ENCODE results near the gene CDKN3.
A peak's percentile ranks its signal among the peaks of the same experiment; 100 is the strongest.
"Not testable (repeated sequence)": the region's sequence is repeated elsewhere in the genome, so short reads cannot be mapped to it uniquely, and the experiment has no call there.

The CDKN3 gene

DNA sequence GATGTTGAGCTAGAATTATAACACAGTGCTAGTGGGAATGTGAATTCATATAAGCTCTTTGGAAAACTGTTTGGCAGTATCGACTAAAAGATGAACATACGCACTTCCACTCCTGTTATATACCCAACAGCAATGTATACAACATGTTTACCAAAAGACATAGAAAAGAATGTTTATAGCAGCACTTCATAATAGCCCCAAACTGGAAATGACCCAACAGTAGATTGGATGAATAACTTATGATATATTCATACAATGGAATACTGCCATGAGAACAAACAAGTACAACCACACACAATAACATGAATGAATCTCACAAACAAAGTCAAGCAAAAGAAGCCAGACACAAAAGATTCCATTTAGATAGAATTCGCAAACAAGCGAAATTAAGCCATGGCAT lies 28.5 kb upstream of the CDKN3 start:
- no peak for DNase-seq (ENCODE audit: low read depth)
- no peak overlapping the region for H3K4me3 ChIP-seq (ENCODE audit: low read depth, low read length)

DNA sequence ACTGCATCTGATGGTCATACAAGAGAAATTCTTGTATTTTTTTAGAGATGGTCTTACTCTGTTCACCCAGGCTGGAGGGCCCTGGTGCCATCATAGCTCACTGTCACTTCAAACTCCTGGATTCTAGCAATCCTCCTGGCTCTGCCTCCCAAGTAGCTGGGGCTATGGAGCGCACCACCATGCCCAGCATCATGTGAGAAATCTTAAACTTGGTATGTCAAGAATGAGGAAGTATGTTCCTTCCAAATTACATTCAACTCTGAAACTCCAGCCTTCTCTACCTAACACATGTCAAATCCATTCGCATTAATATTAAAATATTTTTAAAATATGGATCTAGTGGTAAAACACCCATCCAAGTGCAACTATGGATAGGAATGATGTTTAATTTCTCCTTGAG lies 27.5 kb upstream of the CDKN3 start:
- no peak overlapping the region for H3K4me3 ChIP-seq (ENCODE audit: low read depth, low read length)
- no peak for DNase-seq (ENCODE audit: low read depth)

- no peak for DNase-seq (ENCODE audit: low read depth)
- no peak overlapping the region for H3K4me3 ChIP-seq (ENCODE audit: low read depth, low read length)
These were observed 26.2 kb upstream of the CDKN3 start for GRCh38 chr14:54370323-54371198.

DNA sequence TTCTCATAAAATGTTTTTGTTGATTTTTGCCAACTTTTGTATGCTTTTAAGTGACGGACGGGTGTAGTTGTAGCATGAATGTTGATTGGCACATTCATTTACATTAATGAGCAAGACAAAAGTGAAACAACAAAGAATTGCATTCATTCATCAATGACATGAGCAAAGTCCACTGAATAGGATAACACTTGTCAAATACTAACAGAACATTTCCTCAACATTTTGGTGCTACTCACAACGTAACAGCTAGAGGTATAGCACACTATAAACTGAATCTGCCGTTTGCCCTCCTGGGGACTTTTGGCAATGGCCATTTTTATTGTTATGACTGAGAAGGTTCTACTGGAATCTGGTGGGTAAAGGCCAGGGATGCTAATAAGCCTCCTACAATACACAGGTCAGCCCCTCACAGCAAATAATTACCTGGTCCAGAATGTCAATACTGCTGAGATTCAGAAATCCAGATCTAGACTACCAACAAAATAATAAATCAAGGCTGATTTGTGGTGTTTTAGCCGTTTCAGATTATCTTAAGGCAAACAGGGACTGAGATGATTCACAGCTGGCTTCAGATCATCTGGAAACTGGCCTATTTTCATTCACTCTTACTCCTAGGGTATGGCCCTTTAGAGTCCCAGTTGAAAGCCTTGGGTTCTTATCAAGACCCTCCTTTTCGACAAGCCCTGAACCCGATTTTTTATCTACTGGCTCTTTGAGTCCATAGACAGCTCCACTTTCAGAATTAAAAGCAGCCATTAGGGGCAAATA lies 22.5 kb upstream of the CDKN3 start:
- DNase-seq (ENCODE audit: low read depth) = no peak
- no peak overlapping the region for H3K4me3 ChIP-seq (ENCODE audit: low read depth, low read length)

DNA sequence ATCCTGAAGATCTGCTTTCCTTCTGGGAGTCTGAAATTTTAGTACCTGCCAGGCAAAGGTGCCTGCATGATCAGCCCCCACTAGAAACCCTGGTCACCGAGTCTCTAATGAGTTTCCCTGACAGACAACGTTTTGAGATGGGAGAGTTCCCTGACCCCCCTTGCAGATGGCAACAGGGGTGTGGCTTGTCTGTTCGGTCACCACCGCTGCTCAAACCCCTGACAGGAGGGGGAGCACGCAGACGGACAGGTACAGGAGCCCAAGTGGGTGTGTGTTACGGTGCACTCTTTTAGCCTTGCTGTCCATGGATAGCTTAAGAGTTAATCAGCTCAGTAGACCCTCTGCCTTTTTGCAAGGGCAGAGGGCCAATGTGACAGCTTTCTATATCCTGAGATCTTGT lies 19.3 kb upstream of the CDKN3 start:
- H3K4me3 ChIP-seq (ENCODE audit: low read depth, low read length) = no peak overlapping the region
- DNase-seq (ENCODE audit: low read depth) = no peak

DNA sequence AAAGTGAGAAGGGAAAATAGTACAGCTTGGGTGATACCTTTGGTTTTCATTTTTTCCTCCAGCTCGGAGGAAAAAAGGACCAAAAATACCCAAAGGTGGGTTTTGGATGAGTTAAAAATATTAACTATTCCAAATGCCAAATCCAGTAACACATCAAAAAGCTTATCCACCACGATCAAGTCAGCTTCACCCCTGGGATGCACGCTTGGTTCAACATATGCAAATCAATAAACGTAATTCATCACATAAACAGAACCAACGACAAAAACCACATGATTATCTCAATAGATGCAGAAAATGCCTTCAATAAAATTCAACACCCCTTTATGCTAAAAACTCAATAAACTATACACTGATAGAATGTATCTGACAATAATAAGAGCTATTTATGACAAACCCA lies 17.9 kb upstream of the CDKN3 start:
- DNase-seq (ENCODE audit: low read depth); H3K4me3 ChIP-seq (ENCODE audit: low read depth, low read length): not testable (repeated sequence)

DNA sequence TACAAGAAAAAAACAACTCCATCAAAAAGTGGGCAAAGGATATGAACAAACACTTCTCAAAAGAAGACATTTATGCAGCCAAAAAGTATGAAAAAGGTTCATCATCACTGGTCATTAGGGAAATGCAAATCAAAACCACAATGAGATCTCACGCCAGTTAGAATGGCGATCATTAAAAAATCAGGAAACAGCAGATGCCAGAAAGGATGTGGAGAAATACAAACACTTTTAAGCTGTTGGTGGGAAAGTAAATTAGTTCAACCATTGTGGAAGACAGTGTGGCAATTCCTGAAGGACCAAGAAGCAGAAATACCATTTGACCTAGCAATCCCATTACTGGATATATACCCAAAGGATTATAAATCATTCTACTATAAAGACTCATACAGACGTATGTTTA lies 16.2 kb upstream of the CDKN3 start:
- not testable (repeated sequence) for H3K4me3 ChIP-seq (ENCODE audit: low read depth, low read length); DNase-seq (ENCODE audit: low read depth)

DNA sequence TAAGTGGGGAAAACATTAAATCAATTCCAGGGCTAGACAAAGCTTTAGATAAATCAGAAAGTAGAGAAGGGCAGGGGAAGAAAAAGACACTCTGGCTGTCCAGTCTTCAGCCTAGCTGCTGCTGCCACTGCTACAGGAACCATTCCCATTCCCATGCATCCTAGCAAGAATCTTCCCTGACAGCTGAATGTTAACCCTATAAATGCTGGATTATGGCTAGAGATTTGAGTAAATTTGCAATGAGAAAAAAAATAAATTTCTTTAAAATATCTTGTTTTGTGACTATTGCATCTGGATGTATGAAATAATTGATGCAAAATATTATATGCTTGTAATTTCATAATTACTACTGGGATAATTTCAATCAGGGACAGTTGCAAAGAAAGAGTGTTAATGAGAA lies 15.0 kb upstream of the CDKN3 start:
- DNase-seq (ENCODE audit: low read depth) = no peak
- H3K4me3 ChIP-seq (ENCODE audit: low read depth, low read length) = no peak overlapping the region

DNA sequence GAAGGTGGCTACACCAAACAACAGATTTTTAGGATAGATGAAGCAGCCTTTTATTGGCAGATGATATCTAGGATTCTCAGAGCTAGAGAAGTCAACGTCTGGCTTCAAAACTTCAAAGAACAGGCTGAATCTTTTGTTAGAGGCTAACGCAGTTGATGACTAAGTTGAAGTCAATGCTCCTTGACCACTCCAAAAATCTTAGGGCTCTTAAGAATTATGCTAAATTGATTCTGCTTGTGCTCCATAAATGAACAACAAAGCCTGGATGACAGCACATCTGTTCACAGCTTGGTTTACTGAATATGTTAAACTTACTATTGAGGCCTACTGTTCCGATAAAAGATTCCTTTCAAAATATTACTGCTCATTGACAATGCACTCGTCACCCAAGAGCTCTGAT lies 13.0 kb upstream of the CDKN3 start:
- H3K4me3 ChIP-seq (ENCODE audit: low read depth, low read length) = no peak overlapping the region
- DNase-seq (ENCODE audit: low read depth) = no peak

DNA sequence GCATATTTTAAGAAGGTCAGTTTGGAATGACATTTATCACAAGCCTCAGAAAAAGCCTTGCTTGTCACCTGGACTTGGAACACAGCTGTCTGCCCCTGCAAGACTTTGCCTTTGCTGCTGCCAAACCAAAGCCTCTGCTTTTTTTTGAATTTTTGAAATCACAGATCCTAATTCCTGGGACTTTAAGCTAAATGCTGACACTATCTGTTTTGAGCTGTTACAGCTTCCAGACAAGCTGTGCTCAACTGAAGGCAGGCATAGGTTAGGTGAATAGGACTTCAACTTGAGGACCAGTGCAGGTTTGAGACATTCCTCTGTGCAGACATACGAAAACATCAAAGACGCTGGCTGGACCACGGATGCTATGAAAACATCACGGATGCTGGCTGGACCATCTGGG lies 11.3 kb upstream of the CDKN3 start:
- no peak overlapping the region for H3K4me3 ChIP-seq (ENCODE audit: low read depth, low read length)
- no peak for DNase-seq (ENCODE audit: low read depth)

DNA sequence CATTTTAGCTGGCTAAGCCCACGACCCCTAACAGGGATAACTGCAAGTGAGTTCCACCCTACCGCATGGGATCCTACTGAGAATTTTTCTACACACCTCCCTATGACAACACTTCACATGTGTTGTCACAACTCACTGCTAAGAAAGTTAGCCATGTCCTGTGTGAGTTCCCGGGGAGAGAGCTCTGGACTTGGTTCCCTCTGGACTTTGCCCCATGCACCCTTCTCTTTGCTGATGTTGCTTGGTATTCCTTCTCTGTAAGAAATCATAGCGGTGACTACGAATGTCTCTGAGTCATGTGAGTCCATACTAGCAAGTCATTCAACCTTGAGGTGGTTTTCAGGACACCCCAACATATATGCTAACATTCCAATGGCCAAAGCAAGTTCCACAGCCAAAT lies 9.5 kb upstream of the CDKN3 start:
- no peak overlapping the region for H3K4me3 ChIP-seq (ENCODE audit: low read depth, low read length)
- DNase-seq (ENCODE audit: low read depth) = no peak

DNA sequence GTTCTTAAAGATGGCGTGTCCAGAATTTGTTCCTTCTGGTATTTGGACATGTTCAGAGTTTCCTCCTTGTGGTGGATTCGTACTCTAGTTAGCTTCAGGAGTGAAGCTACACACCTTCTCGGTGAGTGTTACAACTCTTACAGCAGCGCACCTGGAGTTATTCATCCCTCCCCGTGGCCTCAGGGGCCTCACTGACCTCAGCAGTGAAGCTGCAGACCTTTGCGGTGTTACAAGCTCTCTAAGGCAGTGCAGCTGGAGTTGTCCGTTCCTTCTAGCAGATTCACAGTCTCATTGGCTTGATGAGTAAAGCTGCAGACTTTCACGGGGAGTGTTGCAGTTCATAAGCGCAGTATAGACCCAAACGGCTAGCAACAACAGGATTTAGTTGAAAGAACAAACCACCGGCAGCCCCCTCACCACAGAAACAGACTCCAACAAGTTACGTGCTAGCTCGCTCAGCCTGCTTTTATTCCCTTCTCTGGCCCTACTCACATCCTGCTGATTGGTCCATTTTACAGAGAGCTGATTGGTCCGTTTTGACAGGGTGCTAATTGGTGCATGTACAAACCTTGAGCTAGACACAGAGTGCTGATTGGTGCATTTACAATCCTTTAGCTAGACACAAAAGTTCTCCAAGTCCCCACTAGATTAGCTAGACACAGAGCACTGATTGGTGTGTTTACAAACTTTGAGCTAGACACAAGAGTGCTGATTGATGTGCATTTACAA lies 4.5 kb upstream of the CDKN3 start:
- no peak for DNase-seq (ENCODE audit: low read depth)
- H3K4me3 ChIP-seq (ENCODE audit: low read depth, low read length) = no peak overlapping the region

DNA sequence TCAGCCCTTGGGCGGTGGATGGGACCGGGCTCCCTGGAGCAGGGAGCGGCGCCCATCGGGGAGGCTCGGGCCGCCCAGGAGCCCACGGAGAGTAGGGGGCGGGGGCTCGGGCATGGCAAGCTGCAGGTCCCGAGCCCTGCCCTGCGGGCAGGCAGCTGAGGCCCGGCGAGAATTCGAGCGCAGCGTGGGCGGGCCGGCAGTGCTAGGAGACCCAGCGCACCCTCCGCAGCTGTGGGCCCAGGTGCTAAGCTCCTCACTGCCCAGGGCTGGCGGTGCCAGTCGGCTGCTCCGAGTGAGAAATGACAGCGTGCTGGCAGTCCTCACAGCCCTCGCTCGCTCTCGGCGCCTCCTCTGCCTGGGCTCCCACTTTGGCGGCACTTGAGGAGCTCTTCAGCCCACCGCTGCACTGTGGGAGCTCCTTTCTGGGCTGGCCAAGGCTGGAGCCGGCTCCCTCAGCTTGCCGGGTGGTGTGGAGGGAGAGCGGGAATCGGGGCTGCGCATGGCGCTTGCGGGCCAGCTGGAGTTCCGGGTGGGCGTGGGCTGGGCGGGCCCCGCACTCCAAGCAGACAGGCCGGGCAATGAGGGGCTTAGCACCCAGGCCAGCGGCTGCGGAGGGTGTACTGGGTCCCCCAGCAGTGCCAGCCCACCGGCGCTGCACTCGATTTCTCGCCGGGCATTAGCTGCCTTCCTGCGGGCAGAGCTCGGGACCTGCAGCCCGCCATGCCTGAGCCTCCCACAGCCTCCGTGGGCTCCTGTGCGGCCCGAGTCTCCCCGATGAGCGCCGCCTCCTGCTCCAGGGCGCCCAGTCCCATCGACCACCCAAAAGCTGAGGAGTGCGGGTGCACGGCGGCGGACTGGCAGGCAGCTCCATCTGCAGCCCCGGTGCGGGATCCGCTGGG lies 3.6 kb upstream of the CDKN3 start:
- DNase-seq (ENCODE audit: low read depth); H3K4me3 ChIP-seq (ENCODE audit: low read depth, low read length): not testable (repeated sequence)

DNA sequence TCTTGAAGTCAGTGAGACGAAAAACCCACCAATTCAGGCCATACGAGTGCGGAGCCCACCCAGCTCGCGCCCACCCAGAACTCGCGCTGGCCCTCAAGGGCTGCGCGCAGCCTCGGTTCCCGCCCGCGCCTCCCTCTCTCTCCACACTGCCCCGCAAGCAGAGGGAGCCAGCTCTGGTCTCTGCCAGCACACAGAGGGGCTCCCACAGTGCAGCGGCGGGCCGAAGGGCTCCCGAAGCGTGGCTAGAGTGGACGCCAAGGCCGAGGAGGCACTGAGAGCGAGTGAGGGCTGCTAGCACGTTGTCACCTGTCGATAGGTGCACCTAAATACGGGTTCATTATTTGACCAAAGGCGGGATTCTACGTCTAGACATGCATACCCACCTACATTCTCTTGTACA lies 2.2 kb upstream of the CDKN3 start:
- no peak overlapping the region for H3K4me3 ChIP-seq (ENCODE audit: low read depth, low read length)
- no peak for DNase-seq (ENCODE audit: low read depth)

GRCh38 chr14:54395284-54395683 lies 1.5 kb upstream of the CDKN3 start:
- no peak overlapping the region for H3K4me3 ChIP-seq (ENCODE audit: low read depth, low read length)
- DNase-seq (ENCODE audit: low read depth) = no peak

DNA sequence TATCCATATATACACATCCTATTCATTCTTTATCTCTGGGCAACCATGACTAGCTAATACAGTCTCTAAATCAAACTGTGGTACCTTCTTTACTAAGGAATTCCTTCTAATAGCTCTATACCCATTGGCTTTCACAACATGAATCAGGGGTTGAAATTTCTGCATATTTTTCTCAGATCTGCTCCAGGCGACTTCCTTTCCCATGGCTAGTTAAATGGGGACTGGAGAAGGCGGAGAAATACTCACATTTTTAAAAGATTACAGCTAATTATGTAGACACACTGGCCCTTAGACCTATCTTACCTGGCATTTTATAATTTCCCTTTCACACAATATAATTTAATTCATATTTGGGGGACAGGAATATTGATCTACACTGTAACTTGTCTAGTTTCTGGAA lies 1.1 kb upstream of the CDKN3 start:
- no peak overlapping the region for H3K4me3 ChIP-seq (ENCODE audit: low read depth, low read length)
- DNase-seq (ENCODE audit: low read depth) = no peak

GRCh38 chr14:54396183-54396492 lies 669 bp upstream of the CDKN3 start:
- no peak for DNase-seq (ENCODE audit: low read depth)
- H3K4me3 ChIP-seq (ENCODE audit: low read depth, low read length) = peak overlapping the region; percentile 86

DNA sequence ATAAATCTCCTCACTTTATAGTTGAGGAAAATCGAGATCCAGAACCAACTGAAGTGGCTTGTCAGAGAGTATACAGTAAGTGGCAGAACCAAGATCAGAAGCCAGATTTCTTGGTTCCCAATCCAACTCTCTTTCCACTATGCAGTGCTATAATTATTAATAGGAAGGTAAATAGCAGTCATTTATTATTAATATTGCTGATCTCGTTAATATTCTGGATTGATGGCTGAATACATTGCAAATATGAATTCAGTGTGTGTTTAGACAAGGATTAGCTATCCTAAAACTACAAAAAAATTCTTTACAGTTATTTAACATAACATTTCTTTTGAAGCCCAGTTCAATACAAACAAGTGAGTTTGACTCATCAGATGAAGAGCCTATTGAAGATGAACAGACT lies 2.8 kb downstream of the CDKN3 start:
- no peak overlapping the region for H3K4me3 ChIP-seq (ENCODE audit: low read depth, low read length)
- no peak for DNase-seq (ENCODE audit: low read depth)

GRCh38 chr14:54403401-54404005 lies 6.7 kb downstream of the CDKN3 start:
- not testable (repeated sequence) for DNase-seq (ENCODE audit: low read depth); H3K4me3 ChIP-seq (ENCODE audit: low read depth, low read length)

All from skeletal muscle cell (primary cell).